GM12875 (cell line): ENCODE measurements around the gene IREB2.

Experiments used
- H3K4me3 ChIP-seq: one replicate; pipeline ENCODE4 v1.5.1; 2011; ENCODE audit warnings: low read depth, low read length, control low read depth
- TF ChIP-seq, protein P1 (sequence below): IDR thresholded peaks from 2 replicates; pipeline ENCODE4 v1.5.1; 2011; ENCODE audit warnings: low read depth, mild to moderate bottlenecking, control low read depth, inconsistent platforms, low read length, moderate library complexity, borderline replicate concordance; ENCODE audit not compliant: insufficient read depth

Gene IREB2

DNA sequence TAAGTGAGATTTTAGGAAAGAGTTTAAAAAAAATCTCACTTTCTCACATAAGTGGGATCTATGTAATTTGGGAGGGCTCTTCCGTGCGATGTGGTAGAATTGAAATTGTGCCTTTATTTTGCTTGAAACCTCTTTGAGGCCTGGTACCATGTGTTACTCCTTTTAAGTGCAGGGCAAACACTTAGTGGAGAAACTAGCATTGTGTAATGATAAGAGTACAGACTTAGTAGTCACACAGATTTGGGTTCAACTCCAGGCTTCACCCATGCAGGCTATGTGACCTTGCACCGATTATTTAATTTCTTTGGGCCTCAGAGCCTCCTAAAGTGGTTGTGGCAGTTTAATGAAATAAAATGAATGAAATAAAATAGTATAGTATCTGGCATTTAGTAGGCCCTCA lies 104.6 kb downstream of the IREB2 start:
- H3K4me3 ChIP-seq = no peak overlapping the region
- TF ChIP-seq, protein P1, sequence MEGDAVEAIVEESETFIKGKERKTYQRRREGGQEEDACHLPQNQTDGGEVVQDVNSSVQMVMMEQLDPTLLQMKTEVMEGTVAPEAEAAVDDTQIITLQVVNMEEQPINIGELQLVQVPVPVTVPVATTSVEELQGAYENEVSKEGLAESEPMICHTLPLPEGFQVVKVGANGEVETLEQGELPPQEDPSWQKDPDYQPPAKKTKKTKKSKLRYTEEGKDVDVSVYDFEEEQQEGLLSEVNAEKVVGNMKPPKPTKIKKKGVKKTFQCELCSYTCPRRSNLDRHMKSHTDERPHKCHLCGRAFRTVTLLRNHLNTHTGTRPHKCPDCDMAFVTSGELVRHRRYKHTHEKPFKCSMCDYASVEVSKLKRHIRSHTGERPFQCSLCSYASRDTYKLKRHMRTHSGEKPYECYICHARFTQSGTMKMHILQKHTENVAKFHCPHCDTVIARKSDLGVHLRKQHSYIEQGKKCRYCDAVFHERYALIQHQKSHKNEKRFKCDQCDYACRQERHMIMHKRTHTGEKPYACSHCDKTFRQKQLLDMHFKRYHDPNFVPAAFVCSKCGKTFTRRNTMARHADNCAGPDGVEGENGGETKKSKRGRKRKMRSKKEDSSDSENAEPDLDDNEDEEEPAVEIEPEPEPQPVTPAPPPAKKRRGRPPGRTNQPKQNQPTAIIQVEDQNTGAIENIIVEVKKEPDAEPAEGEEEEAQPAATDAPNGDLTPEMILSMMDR = no peak

DNA sequence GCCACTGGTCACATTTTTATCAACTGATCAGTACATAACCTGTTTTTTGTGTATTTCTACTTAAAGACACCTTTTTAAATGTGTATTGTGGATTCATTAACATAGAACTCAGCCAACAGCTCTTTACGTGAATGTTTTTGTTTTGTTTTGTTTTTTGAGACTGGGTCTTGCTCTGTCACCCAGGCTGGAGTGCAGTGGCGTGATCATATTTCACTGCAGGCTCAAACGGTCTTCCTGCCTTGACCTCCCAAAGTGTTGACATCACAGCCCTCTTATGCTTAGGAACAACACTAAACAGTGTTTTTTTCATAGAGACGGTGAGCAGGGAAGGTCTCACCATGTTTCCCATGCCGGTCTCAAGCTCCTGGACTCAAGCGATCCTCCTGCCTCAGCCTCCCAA lies 112.2 kb downstream of the IREB2 start:
- TF ChIP-seq, protein P1 = no peak
- no peak overlapping the region for H3K4me3 ChIP-seq

GRCh38 chr15:78550815-78551214 lies 112.8 kb downstream of the IREB2 start:
- no peak overlapping the region for H3K4me3 ChIP-seq
- TF ChIP-seq, protein P1 = no peak
